Sciatic nerve (tissue), 2 donors: ENCODE measurements around the gene EP400. TPM values are rescaled to one million over a fixed set of nuclear protein-coding genes. Genes with fewer than 3 reads are reported as not detected.

Experiments
- ATAC-seq: fragments of 200-7000 bp; cut with Tn5 transposase; one replicate; pipeline ENCODE4 v1.9.1; 2020; ENCODE audit warnings: mild to moderate bottlenecking, moderate library complexity
- DNase-seq: peaks from one replicate; pipeline ENCODE4 v3.0.0-alpha.2; 2020; ENCODE audit warnings: low spot score
- intact Hi-C: fragments of 100-400 bp; cut with DNase I; formaldehyde crosslinking; loops from one replicate; pipeline ENCODE4 v1.14.2; 2022
- total RNA-seq: library from RNA; stranded (reverse); fragmentation: NEBNext Ultra II Directional; extraction: Animal tissue kit (Norgen Biotek cat#: 25700); gene quantifications from one replicate; pipeline ENCODE4 v1.2.1, GENCODE V29; 2021
- donor health status: DM: no; HTN: no; CAD: no.
- donor health status: DM: no; HTN: no; CAD: no.

The EP400 gene
- total RNA-seq, 1 donor from 2014 or later = 56.9 TPM

DNA sequence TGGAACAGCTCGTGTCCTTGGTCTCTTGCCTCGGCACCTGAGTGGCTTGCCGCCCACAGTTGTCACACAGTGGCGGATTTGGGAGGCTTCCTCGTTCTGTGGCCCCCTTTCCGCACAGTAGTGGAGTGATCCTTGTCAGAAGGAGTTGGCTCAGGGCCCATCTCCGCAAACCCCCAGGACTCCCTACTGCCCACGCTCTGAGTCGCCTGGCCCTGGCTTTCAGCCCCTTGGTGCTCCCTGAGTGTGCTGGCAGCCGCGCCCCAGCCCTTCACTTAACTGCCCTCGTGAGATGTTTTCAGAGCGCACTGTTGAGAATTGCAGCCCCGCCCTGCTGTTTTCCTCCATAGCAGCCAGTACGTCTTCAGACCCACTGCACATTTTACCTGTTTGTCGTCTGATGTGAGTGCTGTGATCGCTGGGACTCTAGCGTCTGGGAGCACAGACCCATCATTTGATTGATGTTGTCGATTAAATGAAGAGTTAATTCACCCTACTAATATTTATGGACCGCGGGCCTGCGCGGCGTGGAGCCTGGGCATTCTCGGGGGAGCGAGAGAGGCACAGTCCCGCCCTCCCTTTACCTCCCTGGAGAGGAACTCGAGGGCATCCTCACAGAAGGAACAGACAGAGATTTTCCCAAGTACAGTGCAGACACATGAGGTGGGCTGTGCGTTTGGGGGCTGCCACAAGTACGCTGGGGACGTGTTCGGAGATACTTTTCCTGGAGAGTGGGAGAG, 102.6 kb downstream of the EP400 start:
- intact Hi-C loops = no loop called here
- DNase-seq = no peak
- no peak for ATAC-seq

- intact Hi-C loops = no loop called here
- no peak for ATAC-seq
- DNase-seq = no peak
These were observed 103.9 kb downstream of the EP400 start for GRCh38 chr12:132053338-132054330.

- DNase-seq = no peak
- no peak for ATAC-seq
- intact Hi-C loops = no loop called here
These were observed 105.2 kb downstream of the EP400 start for GRCh38 chr12:132054983-132055382.

- ATAC-seq = no peak
- DNase-seq = no peak
- intact Hi-C loops = no loop called here
These were observed 105.9 kb downstream of the EP400 start for GRCh38 chr12:132055535-132056096.

DNA sequence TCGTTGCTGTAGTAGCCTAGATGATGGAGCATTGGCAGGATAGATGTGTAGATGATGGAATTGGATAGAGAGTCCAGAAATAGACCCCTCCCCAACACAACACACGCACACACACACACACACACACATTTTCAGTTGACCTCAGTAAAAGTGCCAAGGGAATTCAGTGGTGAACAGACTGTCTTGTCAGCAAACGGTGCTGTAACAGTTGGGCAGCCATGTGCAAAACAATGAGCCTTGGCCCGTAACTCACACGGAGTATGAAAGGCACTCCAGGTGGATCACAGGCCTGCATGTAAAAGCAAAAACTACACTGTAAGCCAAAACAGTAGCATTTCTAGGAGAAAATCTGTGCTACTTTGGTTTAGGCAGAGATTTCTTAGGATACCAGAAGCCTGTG, 106.6 kb downstream of the EP400 start:
- no peak for ATAC-seq
- intact Hi-C loops = no loop called here
- DNase-seq = no peak

DNA sequence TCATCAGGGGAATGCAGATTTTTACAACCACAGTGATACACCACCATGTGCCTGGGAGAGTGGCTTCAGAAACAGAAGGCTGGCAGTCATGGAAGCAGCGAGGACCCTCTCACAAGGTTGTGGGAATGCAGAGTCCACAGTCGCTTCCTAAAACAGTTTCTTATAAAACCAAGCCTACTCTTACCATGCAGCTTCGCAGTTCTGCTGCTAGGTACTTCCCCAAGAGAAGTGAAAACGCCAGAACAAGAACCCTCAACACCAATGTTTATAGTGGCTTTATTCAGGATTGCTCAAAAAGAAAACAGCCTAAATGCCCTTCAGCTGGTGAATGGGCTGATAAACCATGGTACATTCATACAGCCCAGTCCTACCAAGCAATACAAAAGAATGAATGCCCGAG, 107.2 kb downstream of the EP400 start:
- ATAC-seq (no peak), DNase-seq (no peak)
- intact Hi-C loops = no loop called here

- intact Hi-C loops = no loop called here
- DNase-seq = no peak
These were observed 107.9 kb downstream of the EP400 start for GRCh38 chr12:132057691-132058090.

DNA sequence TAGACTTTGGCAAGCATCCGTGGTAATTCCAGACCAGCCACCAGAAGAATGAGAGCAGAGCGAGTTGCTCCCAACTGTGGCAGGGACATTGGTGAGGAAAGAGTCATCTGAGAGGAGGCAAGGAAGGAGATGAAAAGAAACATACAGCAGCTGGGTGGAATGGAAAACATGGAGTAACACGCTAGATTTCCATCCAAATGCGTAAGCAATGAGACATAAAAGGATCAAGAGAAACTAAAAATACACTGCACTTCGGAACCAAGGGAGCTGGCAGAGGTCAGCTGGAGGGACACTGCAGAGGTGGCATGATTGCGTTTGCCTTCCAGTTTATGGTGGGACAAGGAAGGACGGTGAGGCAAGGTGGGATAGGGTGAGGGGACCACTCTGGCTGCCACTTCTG, 111.5 kb downstream of the EP400 start:
- ATAC-seq = no peak
- intact Hi-C loops = no loop called here
- no peak for DNase-seq

More at GRCh38 chr12:132057691-132058090, 107.9 kb downstream of the EP400 start:
- ATAC-seq = no peak

DNA sequence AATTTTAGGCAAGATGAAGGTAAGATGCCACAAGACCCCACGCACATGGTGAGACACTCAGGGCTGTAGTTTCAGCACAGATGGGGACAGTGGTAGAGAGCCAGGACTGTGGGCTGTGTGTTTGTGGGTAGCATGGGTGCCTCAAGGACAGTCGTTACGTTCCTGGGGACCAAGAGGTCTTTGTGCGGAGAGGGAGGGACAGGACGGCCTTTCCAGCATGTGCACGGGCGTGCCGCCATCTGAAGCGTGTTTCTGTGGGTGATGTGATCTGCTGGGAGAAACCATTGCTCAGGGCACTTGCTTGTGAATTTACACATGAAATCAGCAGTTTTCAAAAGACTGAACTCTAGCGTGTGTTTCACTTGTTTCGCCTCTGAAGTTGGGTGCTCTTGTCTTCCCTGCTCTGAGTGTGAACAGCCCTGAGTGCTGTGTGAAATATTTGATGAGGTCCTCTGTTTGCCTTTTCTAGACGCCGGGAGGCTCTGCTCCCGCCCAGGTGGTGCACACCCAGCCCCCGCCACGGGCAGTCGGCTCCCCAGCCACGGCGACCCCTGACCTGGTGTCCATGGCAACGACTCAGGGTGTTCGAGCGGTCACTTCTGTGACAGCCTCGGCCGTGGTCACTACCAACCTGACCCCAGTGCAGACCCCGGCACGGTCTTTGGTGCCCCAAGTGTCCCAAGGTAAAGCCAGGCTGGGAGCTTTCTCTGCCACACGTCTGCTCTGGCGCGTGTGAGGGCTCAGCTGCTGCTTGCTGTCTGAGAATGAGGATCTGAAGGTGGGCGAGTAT, 112.1 kb downstream of the EP400 start:
- intact Hi-C loops = no loop called here
- DNase-seq = no peak
- peak; percentile 33 for ATAC-seq

DNA sequence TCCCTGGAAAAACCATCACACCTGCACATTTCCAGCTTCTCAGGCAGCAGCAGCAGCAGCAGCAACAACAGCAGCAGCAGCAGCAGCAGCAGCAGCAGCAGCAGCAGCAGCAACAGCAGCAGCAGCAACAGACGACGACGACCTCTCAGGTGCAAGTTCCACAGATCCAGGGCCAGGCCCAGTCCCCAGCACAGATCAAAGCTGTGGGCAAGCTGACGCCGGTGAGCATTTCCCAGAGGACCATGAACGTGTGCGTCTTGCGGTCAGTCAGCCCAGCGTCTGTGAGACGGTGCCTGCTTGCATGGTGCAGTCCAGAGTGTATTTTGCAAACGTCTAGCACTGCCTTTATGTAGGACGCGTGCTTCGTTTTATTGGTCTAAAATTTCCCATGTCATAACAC, 112.7 kb downstream of the EP400 start:
- ATAC-seq (no peak), DNase-seq (no peak)
- intact Hi-C loops = no loop called here

- intact Hi-C loops = no loop called here
- ATAC-seq (no peak), DNase-seq (no peak)
These were observed 113.7 kb downstream of the EP400 start for GRCh38 chr12:132063491-132063890.

GRCh38 chr12:132064631-132065030, 114.9 kb downstream of the EP400 start:
- DNase-seq (no peak), ATAC-seq (no peak)
- intact Hi-C loops = no loop called here

GRCh38 chr12:132065203-132065602, 115.5 kb downstream of the EP400 start:
- intact Hi-C loops = no loop called here
- ATAC-seq = no peak

GRCh38 chr12:132065609-132066344, 116.0 kb downstream of the EP400 start:
- no peak for DNase-seq
- intact Hi-C loops = no loop called here
- ATAC-seq = no peak

More at GRCh38 chr12:132065203-132065602, 115.5 kb downstream of the EP400 start:
- no peak for DNase-seq

DNA sequence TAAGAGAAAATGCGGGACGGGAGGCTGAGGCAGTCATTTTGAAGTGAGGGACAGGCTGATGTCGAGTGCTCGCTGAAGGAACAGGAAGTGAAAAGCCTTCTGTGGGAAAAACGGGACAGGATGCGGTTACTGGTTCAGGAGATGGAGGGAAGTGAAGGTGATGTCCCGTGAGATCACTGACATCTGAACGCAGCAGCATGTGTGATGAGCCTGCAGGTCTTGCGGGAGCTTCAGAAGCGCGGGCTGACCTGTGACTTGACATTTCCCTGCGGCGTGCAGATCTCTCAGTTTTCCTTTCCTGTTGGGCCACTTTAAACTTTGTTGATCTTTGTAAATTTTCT, 116.6 kb downstream of the EP400 start:
- intact Hi-C loops = no loop called here
- ATAC-seq (no peak), DNase-seq (no peak)

- intact Hi-C loops = no loop called here
- DNase-seq (peak; percentile 54), ATAC-seq (no peak)
These were observed 117.0 kb downstream of the EP400 start for GRCh38 chr12:132066749-132067148.

- no peak for DNase-seq
- no peak for ATAC-seq
- intact Hi-C loops = no loop called here
These were observed 117.4 kb downstream of the EP400 start for GRCh38 chr12:132067182-132067581.

- intact Hi-C loops = no loop called here
- ATAC-seq (no peak), DNase-seq (no peak)
These were observed 118.5 kb downstream of the EP400 start for GRCh38 chr12:132068250-132068649.
